ENCODE results near the gene RDH12. TPM values are rescaled to one million over a fixed set of nuclear protein-coding genes. Genes with fewer than 3 reads are reported as not detected.

The RDH12 gene
- total and polyA plus RNA-seq, 9 of the 15 experiments (the other 6 are each of a cell fraction or from before 2014, with no cell fraction given) = 0.03 to 0.29 (median 0.07) TPM; not detected in 2

DNA sequence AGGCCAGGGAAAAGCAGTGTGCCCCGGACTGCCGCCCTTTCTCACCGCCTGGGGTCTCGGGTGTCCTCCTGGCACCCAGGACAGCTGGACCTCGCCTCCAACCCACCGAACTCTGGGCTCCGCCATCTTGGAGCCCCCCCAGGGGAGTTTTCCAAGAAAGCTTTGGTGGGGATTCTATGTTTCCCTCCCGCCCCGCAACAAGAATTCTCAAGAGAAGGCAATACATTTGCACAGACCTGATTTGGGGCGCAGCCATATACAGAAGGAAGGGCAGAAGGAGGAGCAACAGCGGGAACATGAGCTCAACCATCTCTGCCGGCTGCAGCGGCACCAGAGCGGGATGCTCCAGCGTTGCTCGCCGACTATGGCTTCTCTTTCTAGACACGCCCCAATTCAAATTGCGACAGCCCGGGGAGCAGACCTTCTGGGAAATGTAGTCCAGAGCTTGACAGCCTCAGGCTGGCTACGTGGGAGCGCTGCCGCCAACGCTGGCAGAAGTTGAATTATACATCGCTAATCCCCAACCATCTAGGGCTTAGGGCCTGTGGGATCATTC is 6.2 kb upstream of the RDH12 start, which contains the start of gene RDH11 (continued):
- TF ChIP-seq, protein P1, sequence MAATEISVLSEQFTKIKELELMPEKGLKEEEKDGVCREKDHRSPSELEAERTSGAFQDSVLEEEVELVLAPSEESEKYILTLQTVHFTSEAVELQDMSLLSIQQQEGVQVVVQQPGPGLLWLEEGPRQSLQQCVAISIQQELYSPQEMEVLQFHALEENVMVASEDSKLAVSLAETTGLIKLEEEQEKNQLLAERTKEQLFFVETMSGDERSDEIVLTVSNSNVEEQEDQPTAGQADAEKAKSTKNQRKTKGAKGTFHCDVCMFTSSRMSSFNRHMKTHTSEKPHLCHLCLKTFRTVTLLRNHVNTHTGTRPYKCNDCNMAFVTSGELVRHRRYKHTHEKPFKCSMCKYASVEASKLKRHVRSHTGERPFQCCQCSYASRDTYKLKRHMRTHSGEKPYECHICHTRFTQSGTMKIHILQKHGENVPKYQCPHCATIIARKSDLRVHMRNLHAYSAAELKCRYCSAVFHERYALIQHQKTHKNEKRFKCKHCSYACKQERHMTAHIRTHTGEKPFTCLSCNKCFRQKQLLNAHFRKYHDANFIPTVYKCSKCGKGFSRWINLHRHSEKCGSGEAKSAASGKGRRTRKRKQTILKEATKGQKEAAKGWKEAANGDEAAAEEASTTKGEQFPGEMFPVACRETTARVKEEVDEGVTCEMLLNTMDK (IDR thresholded peaks at IDR 0.05; ENCODE audit: borderline replicate concordance, insufficient read depth, low read depth, low read length, poor library complexity, severe bottlenecking) = no peak
- TF ChIP-seq BRD4 (IDR thresholded peaks at IDR 0.05) (no peak), CBX5 (IDR thresholded peaks at IDR 0.05; ENCODE audit: borderline replicate concordance, low read depth) (no peak), MNT (conservative IDR thresholded peaks at IDR 0.05) (0 out of 4 replicates have a peak, but pooled peaks of 1 of the 2 experiments have one; percentile 40), TRIM24 (IDR thresholded peaks at IDR 0.05) (no peak), ZNF717 (CRISPR knock-in tag; IDR thresholded peaks at IDR 0.05) (no peak), KHSRP (IDR thresholded peaks at IDR 0.05) (no peak), POLR2G (IDR thresholded peaks at IDR 0.05; ENCODE audit: low read depth, low read length) (peak; percentile 84), TEAD1 (CRISPR knock-in tag; IDR thresholded peaks at IDR 0.05) (no peak), ZNF384 (IDR thresholded peaks at IDR 0.05; ENCODE audit: low read depth, low read length) (no peak), YY1 (IDR thresholded peaks at IDR 0.05; ENCODE audit: borderline replicate concordance in 1 of 3, control insufficient read depth in 1 of 3, extremely low read depth in 1 of 3, insufficient read depth in 3 of 3, insufficient read length in 1 of 3, insufficient replicate concordance in 2 of 3, low read depth in 1 of 3, low read length in 2 of 3) (peak; percentile 38 to 87 (median 75)), PTRF (tag; IDR thresholded peaks at IDR 0.05) (no peak), ZNF146 (CRISPR knock-in tag; IDR thresholded peaks at IDR 0.05; ENCODE audit: unreplicated experiment) (no peak), BRD9 (IDR thresholded peaks at IDR 0.05; ENCODE audit: low read depth, partially characterized antibody) (no peak), TCF3 (CRISPR knock-in tag; IDR thresholded peaks at IDR 0.05) (no peak), ETV5 (CRISPR knock-in tag; IDR thresholded peaks at IDR 0.05; ENCODE audit: low read depth) (no peak), ZNF277 (CRISPR knock-in tag; IDR thresholded peaks at IDR 0.05; ENCODE audit: borderline replicate concordance) (no peak), DNMT1 (IDR thresholded peaks at IDR 0.05) (no peak), WHSC1 (IDR thresholded peaks at IDR 0.05; ENCODE audit: low read length) (no peak), SMARCB1 (IDR thresholded peaks at IDR 0.05; ENCODE audit: insufficient read length, low read depth) (no peak), ZKSCAN1 (IDR thresholded peaks at IDR 0.05; ENCODE audit: low read depth, low read length) (no peak)
- TF ChIP-seq, protein P2, sequence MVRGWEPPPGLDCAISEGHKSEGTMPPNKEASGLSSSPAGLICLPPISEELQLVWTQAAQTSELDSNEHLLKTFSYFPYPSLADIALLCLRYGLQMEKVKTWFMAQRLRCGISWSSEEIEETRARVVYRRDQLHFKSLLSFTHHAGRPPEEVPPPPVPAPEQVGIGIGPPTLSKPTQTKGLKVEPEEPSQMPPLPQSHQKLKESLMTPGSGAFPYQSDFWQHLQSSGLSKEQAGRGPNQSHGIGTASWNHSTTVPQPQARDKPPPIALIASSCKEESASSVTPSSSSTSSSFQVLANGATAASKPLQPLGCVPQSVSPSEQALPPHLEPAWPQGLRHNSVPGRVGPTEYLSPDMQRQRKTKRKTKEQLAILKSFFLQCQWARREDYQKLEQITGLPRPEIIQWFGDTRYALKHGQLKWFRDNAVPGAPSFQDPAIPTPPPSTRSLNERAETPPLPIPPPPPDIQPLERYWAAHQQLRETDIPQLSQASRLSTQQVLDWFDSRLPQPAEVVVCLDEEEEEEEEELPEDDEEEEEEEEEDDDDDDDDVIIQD (CRISPR knock-in tag; IDR thresholded peaks at IDR 0.05) = no peak

Data from K562 (cell line).